Measurements from ENCODE around the gene SPRR2G. TPM values are rescaled to one million over a fixed set of nuclear protein-coding genes. Genes with fewer than 3 reads are reported as not detected.

The SPRR2G gene
- total and polyA plus RNA-seq, 2 of the 8 experiments (the other 6 are each of a cell fraction or from before 2014, with no cell fraction given) = not detected

DNA sequence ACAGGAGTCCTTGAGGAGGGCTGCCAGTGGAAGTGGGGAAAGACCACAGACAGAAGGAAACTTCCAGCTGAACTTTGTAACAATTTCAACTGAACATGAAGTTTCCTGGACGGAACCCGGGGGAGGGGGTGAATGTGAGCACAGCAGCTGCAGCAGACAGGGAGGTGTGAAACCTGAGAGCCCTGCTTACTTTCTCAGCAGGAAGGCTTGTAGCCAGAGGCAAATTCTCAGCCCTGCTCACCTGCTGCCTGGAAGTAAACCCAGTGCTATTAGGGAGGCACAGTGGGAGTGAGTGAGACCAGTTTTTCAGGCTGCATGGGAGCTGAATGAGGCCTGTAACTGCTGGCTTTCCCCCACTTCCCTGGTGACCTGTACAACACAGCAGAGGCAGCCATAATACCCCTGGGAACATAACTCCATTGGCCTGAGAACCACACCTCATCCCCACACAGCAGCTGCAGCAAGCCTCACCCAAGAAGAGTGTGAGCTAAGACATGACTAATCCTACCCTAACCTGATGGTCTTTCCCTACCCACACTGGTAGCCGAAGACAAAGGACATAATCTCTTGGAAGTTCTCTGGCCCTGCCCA, 27.8 kb downstream of the SPRR2G start (continued):
- TF ChIP-seq, protein P1, sequence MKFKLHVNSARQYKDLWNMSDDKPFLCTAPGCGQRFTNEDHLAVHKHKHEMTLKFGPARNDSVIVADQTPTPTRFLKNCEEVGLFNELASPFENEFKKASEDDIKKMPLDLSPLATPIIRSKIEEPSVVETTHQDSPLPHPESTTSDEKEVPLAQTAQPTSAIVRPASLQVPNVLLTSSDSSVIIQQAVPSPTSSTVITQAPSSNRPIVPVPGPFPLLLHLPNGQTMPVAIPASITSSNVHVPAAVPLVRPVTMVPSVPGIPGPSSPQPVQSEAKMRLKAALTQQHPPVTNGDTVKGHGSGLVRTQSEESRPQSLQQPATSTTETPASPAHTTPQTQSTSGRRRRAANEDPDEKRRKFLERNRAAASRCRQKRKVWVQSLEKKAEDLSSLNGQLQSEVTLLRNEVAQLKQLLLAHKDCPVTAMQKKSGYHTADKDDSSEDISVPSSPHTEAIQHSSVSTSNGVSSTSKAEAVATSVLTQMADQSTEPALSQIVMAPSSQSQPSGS (IDR thresholded peaks at IDR 0.05; ENCODE audit: low read length) = no peak
- TF ChIP-seq CBX8 (IDR thresholded peaks at IDR 0.05; ENCODE audit: borderline replicate concordance, low read depth, low read length) (no peak), HDAC6 (IDR thresholded peaks at IDR 0.05; ENCODE audit: low read depth, low read length) (no peak), POU5F1 (IDR thresholded peaks at IDR 0.05; ENCODE audit: low read depth, low read length) (no peak), MAFK (IDR thresholded peaks at IDR 0.05; ENCODE audit: low read depth, low read length) (no peak), PHF8 (conservative IDR thresholded peaks at IDR 0.05; ENCODE audit: low read depth, low read length) (no peak), CTCF (IDR thresholded peaks at IDR 0.05; ENCODE audit: control extremely low read depth in 1 of 3, insufficient read depth in 1 of 3, low read depth in 1 of 3, low read length in 3 of 3) (no peak), RFX5 (IDR thresholded peaks at IDR 0.05; ENCODE audit: borderline replicate concordance, low read depth, low read length) (no peak), TEAD4 (IDR thresholded peaks at IDR 0.05; ENCODE audit: low read depth, low read length) (0 out of 2 replicates have a peak, but pooled peaks have one; percentile 42), POLR2A (IDR thresholded peaks at IDR 0.05; ENCODE audit: control extremely low read depth in 1 of 2, low read depth in 2 of 2, low read length in 2 of 2) (peak in 1 of 2 experiments; percentile 55; a peak in 2 of 3 replicates), GTF2F1 (IDR thresholded peaks at IDR 0.05; ENCODE audit: borderline replicate concordance, low read depth, low read length) (no peak), SP2 (IDR thresholded peaks at IDR 0.05; ENCODE audit: low read length) (no peak), RNF2 (IDR thresholded peaks at IDR 0.05; ENCODE audit: borderline replicate concordance, low read depth, low read length, missing control alignments, poor library complexity, severe bottlenecking) (no peak), KDM4A (IDR thresholded peaks at IDR 0.05; ENCODE audit: low read depth, low read length, severe bottlenecking) (no peak), RAD21 (IDR thresholded peaks at IDR 0.05 in 1 of 2, conservative IDR thresholded peaks at IDR 0.05 in 1 of 2; ENCODE audit: low read depth in 2 of 2, low read length in 2 of 2) (peak in 1 of 2 experiments; percentile 19; a peak in 1 of 4 replicates), TCF12 (IDR thresholded peaks at IDR 0.05; ENCODE audit: low read depth, low read length) (peak; percentile 95), SRF (IDR thresholded peaks at IDR 0.05; ENCODE audit: low read depth, low read length) (no peak), EZH2 (IDR thresholded peaks at IDR 0.05; ENCODE audit: low read depth, low read length, severe bottlenecking) (no peak), GABPA (IDR thresholded peaks at IDR 0.05; ENCODE audit: borderline replicate concordance, insufficient read depth, low read length) (no peak), SP1 (IDR thresholded peaks at IDR 0.05; ENCODE audit: low read depth, low read length) (peak; percentile 81)

All from H1 (cell line).